ENCODE data around the gene BMPR1A.

BMPR1A gene

DNA sequence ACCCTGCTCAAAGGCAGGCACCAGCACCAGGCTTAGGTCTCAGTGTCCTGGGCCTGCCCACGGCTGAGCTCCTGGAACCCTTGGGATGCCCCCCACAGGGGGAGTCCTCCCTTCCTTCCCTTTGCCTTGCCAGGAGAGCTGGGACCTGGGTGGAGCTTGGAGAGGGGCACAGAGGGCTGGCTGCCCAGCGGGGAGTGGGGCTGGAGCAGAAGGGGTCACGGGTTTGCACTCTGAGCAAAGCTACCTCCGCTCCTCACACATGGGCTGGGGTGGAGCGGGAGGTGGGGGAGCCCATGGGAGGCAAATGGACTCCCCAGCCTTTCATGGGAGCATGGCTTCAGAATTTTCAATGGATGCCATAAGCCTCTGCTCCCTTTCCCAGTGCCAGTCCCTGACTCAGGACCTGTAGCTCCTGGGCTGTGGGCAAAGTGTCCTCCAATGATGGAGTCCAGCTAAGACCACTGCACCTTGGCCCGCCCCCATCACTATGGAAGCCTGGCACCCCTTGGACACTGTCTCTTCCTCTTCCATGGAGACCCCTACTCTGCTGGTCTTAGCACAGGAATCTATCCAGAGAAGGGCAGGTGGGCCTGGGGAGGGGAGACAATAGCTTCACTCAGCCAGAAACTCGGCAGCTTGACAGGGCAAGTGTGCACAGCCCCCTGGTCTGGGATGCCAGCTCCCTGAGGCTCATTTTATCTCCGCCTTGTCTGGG is 48.2 kb upstream of the BMPR1A start:
- Histone ChIP-seq H3K27me3 (ENCODE audit: control insufficient read depth, low read length) (peaks cover 3% of the 10 kb centered on the region; the same call in 1 of the 2 replicates), H3K4me3 (ENCODE audit: low read length) (no peak overlapping the region), H3K9me3 (ENCODE audit: control insufficient read depth, insufficient read depth, low read length) (no peaks in the 10 kb centered on the region), H3K4me2 (ENCODE audit: low read length) (no peak overlapping the region), H3K9me2 (replicated peaks; ENCODE audit: control insufficient read depth, low read length) (no peaks in the 10 kb centered on the region), H3F3A (ENCODE audit: control insufficient read depth, insufficient read depth) (no peaks in the 10 kb centered on the region), H3K4me1 (ENCODE audit: control insufficient read depth, low read length) (peaks cover 13% of the 10 kb centered on the region), H3K36me3 (ENCODE audit: control insufficient read depth, low read length) (no peaks in the 10 kb centered on the region), H3K27ac (ENCODE audit: low read depth, low read length) (no peak overlapping the region), H4K20me1 (ENCODE audit: control insufficient read depth, insufficient read depth, low read depth, low read length) (no peaks in the 10 kb centered on the region), H3K79me2 (ENCODE audit: control insufficient read depth, low read length) (no peaks in the 10 kb centered on the region)
- TF ChIP-seq EZH2phosphoT487 (IDR thresholded peaks at IDR 0.05; ENCODE audit: borderline replicate concordance, low read length) = no peak
- TF ChIP-seq, protein P1, sequence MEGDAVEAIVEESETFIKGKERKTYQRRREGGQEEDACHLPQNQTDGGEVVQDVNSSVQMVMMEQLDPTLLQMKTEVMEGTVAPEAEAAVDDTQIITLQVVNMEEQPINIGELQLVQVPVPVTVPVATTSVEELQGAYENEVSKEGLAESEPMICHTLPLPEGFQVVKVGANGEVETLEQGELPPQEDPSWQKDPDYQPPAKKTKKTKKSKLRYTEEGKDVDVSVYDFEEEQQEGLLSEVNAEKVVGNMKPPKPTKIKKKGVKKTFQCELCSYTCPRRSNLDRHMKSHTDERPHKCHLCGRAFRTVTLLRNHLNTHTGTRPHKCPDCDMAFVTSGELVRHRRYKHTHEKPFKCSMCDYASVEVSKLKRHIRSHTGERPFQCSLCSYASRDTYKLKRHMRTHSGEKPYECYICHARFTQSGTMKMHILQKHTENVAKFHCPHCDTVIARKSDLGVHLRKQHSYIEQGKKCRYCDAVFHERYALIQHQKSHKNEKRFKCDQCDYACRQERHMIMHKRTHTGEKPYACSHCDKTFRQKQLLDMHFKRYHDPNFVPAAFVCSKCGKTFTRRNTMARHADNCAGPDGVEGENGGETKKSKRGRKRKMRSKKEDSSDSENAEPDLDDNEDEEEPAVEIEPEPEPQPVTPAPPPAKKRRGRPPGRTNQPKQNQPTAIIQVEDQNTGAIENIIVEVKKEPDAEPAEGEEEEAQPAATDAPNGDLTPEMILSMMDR (IDR thresholded peaks at IDR 0.05; ENCODE audit: low read depth, low read length, poor library complexity, severe bottlenecking) = no peak

DNA sequence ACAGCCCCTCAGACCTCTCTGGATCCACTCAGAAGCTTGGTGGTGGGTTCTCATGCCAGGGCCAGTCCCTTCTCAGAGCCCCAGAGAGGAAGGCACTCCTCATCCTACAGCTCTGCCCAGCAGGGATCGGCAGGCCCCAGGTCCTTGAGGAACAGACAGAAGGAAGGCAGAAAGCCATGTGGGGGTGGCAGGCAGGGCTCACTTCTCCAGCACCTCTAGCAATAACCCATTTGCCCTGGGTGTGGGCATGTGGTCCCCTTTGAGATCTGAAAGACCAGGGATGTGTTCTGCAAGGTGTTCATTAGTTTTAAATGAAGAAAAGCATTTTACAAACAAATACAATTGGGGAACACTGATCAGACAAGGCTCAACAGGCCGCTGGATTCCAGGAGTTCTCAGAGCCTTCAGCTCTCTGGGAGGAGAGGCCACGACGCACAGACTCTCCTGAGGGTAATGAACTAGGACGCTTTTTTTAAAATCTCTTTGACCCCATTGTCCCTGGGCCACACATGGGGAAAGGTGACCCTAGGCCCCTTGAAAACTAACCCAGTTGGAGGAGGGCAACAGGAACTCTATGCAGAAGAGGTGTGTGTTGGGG is 47.5 kb upstream of the BMPR1A start:
- Histone ChIP-seq H3K4me2 (ENCODE audit: low read length) (no peak overlapping the region), H3K4me1 (ENCODE audit: control insufficient read depth, low read length) (peaks cover 13% of the 10 kb centered on the region), H3K36me3 (ENCODE audit: control insufficient read depth, low read length) (no peaks in the 10 kb centered on the region), H3K27me3 (ENCODE audit: control insufficient read depth, low read length) (peaks cover 5% of the 10 kb centered on the region; the same call in 1 of the 2 replicates), H3K4me3 (ENCODE audit: low read length) (no peak overlapping the region), H3K79me2 (ENCODE audit: control insufficient read depth, low read length) (no peaks in the 10 kb centered on the region), H3K9me3 (ENCODE audit: control insufficient read depth, insufficient read depth, low read length) (no peaks in the 10 kb centered on the region), H3K9me2 (replicated peaks; ENCODE audit: control insufficient read depth, low read length) (no peaks in the 10 kb centered on the region), H3K27ac (ENCODE audit: low read depth, low read length) (no peak overlapping the region), H3F3A (ENCODE audit: control insufficient read depth, insufficient read depth) (no peaks in the 10 kb centered on the region), H4K20me1 (ENCODE audit: control insufficient read depth, insufficient read depth, low read depth, low read length) (no peaks in the 10 kb centered on the region)
- TF ChIP-seq, protein P1 (IDR thresholded peaks at IDR 0.05; ENCODE audit: low read depth, low read length, poor library complexity, severe bottlenecking) = no peak
- TF ChIP-seq EZH2phosphoT487 (IDR thresholded peaks at IDR 0.05; ENCODE audit: borderline replicate concordance, low read length) = no peak

DNA sequence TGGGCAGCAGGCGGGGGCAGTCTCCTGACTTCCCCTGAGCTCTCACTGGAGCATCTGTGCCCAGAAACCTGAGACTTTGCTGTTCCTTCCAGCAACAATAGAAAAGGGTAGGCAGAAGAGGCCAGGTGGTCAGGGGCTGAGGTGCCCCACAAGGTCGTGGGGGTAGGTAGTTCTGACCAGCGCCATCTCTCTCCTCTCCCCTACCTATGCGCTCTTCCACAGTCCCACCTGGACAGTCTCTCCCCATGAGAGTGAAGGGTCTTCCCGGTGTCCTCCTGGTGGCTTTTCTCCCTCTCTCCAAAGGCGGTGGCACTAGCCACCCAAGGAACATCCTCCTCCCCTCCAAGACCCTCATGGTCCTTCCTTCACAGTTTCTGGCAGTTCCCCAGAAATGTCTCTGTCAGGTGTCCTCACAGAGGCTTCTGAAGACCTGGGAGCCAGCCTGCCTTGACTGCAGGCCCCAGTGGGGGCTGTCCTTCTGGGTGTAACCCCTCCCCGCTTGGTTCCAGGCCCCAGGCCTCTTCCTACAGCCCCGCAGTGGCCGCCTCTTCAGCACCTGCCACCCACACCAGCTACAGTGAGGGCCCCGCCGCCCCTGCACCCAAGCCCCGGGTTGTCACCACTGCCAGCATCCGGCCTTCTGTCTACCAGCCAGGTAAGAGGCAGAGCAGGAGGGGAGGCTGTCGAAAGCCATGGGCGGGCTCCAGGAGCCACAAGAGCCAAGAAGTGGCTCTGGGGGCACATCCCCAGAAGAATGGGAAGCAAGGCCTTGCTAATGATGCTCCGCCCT is 46.8 kb upstream of the BMPR1A start:
- H3K4me3 ChIP-seq (ENCODE audit: low read length) = no peak overlapping the region
- no peaks in the 10 kb centered on the region for H4K20me1 ChIP-seq (ENCODE audit: control insufficient read depth, insufficient read depth, low read depth, low read length)
- no peaks in the 10 kb centered on the region for H3K9me2 ChIP-seq (replicated peaks; ENCODE audit: control insufficient read depth, low read length)
- no peaks in the 10 kb centered on the region for H3K9me3 ChIP-seq (ENCODE audit: control insufficient read depth, insufficient read depth, low read length)
- no peak overlapping the region for H3K27ac ChIP-seq (ENCODE audit: low read depth, low read length)
- no peak for TF ChIP-seq EZH2phosphoT487 (IDR thresholded peaks at IDR 0.05; ENCODE audit: borderline replicate concordance, low read length)
- TF ChIP-seq, protein P1 (IDR thresholded peaks at IDR 0.05; ENCODE audit: low read depth, low read length, poor library complexity, severe bottlenecking) = no peak
- no peaks in the 10 kb centered on the region for H3K36me3 ChIP-seq (ENCODE audit: control insufficient read depth, low read length)
- peaks cover 13% of the 10 kb centered on the region for H3K4me1 ChIP-seq (ENCODE audit: control insufficient read depth, low read length)
- no peak overlapping the region for H3K4me2 ChIP-seq (ENCODE audit: low read length)
- H3F3A ChIP-seq (ENCODE audit: control insufficient read depth, insufficient read depth) = no peaks in the 10 kb centered on the region
- peaks cover 8% of the 10 kb centered on the region; the same call in 1 of the 2 replicates for H3K27me3 ChIP-seq (ENCODE audit: control insufficient read depth, low read length)
- H3K79me2 ChIP-seq (ENCODE audit: control insufficient read depth, low read length) = no peaks in the 10 kb centered on the region

All from DOHH2 (cell line).